Stomach (tissue), 9 donors: Measurements from ENCODE around the gene MAGIX. TPM values are rescaled to one million over a fixed set of nuclear protein-coding genes. Genes with fewer than 3 reads are reported as not detected.
A peak's percentile ranks its signal among the peaks of the same experiment; 100 is the strongest.
"Not testable (repeated sequence)": the region's sequence is repeated elsewhere in the genome, so short reads cannot be mapped to it uniquely, and the experiment has no call there.

Experiments used
- DNase-seq, 2 donors: peaks; one replicate each; pipeline versions ENCODE4 v3.0.0 to v3.0.0-alpha.2; 2013 to 2019
- H3K27ac ChIP-seq, 5 donors: fragments of 200-600 bp in 4 of 5; sonication (generic) in 4 of 5; one replicate each; pipeline ENCODE4 v1.5.1; 2013 to 2019; ENCODE audit warnings: mild to moderate bottlenecking in 1 of 5, moderate library complexity in 1 of 5
- H3K27me3 ChIP-seq, 3 donors: fragments of 200-600 bp; sonication (generic); one replicate each; pipeline ENCODE4 v1.5.1; 2017 to 2019; ENCODE audit warnings: mixed run types in 1 of 3
- H3K36me3 ChIP-seq, 4 donors: fragments of 200-600 bp; sonication (generic); 1 replicate in 3 of 4; 2 replicates in 1 of 4; pipeline ENCODE4 v1.5.1; 2016 to 2019
- H3K4me1 ChIP-seq, 4 donors: fragments of 200-600 bp; sonication (generic); one replicate each; pipeline ENCODE4 v1.5.1; 2016 to 2019
- H3K4me3 ChIP-seq, 4 donors: fragments of 200-600 bp; sonication (generic) in 3 of 4; one replicate each; pipeline ENCODE4 v1.5.1; 2016 to 2019; ENCODE audit warnings: mild to moderate bottlenecking in 1 of 4
- H3K9me3 ChIP-seq, 4 donors: fragments of 200-600 bp; sonication (generic); one replicate each; pipeline ENCODE4 v1.5.1; 2016 to 2019
- EP300 ChIP-seq: sonication (generic); formaldehyde crosslinking; IDR thresholded peaks from one replicate; pipeline ENCODE4 v1.6.1; 2017; ENCODE audit warnings: antibody characterized with exemption
- POLR2A ChIP-seq, 4 donors: fragments of 450-650 bp; IDR thresholded peaks; one replicate each; pipeline ENCODE4 v1.6.1; 2016; ENCODE audit warnings: antibody characterized with exemption in 4 of 4, control low read depth in 2 of 4, mild to moderate bottlenecking in 1 of 4, moderate library complexity in 1 of 4
- POLR2AphosphoS5 ChIP-seq, 3 donors: sonication (generic); formaldehyde crosslinking; IDR thresholded peaks; one replicate each; pipeline ENCODE4 v1.6.1; 2016; ENCODE audit warnings: antibody characterized with exemption in 3 of 3
- WGBS, 5 donors: extraction: QIAGEN DNeasy Blood & Tissue Kit in 3 of 5; methylation state at CpG; one replicate each; pipeline versions ENCODE4 v1.1.5 to v1.1.7; 2013 to 2018; 5-methylcytosine and 5-hydroxymethylcytosine counted together
- intact Hi-C: fragments of 100-400 bp; cut with DNase I; formaldehyde crosslinking; loops from one replicate; pipeline ENCODE4 v1.15.1; 2023; ENCODE audit warnings: low total_unique reads
- polyA plus RNA-seq, 3 donors: library from polyadenylated mRNA; stranded (reverse); fragments of 200-250 nt; gene quantifications; one replicate each; pipeline ENCODE4 v1.2.3, GENCODE V29; 2013
- total RNA-seq, 5 donors: library from RNA; depleted of rRNA; stranded (reverse); fragments of >200 nt; gene quantifications; one replicate each; pipeline versions ENCODE4 v1.1.0 to v1.2.3, GENCODE V29; 2014 to 2016
- TF ChIP-seq, protein P1 (sequence below), 7 experiments: fragments of 450-650 bp in 4 of 7; fragments of 200-600 bp in 3 of 7; sonication (generic) in 3 of 7; IDR thresholded peaks; one replicate each; pipeline ENCODE4 v1.5.1; 2016 to 2019; ENCODE audit warnings: antibody characterized with exemption in 7 of 7, control low read depth in 2 of 7, mild to moderate bottlenecking in 1 of 7
- donor health status: healthy with polysubstance abuse.
- donor health status: Bipolar disorder and iron deficiency.
- donor health status: healthy.

Gene MAGIX
- total and polyA plus RNA-seq, 8 donors: 4.7 to 43.2 (median 25.2) TPM

DNA sequence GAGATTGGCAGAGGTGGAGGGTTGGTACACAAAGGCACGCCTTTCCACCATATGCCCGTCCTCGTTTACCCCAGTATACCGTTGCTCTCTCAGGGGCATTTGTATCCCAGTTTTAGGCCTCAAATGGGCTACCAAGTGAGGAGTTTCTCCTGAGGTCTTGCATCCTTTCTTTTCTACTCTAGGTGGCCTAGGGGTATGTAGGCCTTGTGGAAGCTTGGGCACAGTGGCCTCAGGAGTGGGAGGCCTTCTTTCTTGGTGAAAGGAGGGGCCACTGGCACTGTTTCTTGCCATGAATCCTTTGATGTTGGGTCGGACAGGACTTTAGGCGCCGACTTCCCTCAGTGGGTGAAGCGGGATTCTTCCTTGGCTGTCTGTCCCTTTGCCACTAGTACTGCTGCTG lies 15.3 kb upstream of the MAGIX start:
- Histone ChIP-seq H3K4me1 (peaks cover 0 to 7% (median 2%) of the 10 kb centered on the region in 4 donors), H3K27me3 (no peaks in the 10 kb centered on the region), H3K4me3 (no peak overlapping the region), H3K9me3 (peaks cover 0 to 46% (median 11%) of the 10 kb centered on the region in 4 donors), H3K36me3 (no peaks in the 10 kb centered on the region), H3K27ac (no peak overlapping the region)
- WGBS, 5 donors: 83 to 93% (median 88%) methylated on average over 6 to 8 of the region's 8 CpGs
- intact Hi-C loops: no loop called here
- DNase-seq: no peak
- TF ChIP-seq POLR2A (IDR thresholded peaks at IDR 0.05) (no peak), POLR2AphosphoS5 (IDR thresholded peaks at IDR 0.05) (no peak), EP300 (no peak)
- TF ChIP-seq, protein P1, sequence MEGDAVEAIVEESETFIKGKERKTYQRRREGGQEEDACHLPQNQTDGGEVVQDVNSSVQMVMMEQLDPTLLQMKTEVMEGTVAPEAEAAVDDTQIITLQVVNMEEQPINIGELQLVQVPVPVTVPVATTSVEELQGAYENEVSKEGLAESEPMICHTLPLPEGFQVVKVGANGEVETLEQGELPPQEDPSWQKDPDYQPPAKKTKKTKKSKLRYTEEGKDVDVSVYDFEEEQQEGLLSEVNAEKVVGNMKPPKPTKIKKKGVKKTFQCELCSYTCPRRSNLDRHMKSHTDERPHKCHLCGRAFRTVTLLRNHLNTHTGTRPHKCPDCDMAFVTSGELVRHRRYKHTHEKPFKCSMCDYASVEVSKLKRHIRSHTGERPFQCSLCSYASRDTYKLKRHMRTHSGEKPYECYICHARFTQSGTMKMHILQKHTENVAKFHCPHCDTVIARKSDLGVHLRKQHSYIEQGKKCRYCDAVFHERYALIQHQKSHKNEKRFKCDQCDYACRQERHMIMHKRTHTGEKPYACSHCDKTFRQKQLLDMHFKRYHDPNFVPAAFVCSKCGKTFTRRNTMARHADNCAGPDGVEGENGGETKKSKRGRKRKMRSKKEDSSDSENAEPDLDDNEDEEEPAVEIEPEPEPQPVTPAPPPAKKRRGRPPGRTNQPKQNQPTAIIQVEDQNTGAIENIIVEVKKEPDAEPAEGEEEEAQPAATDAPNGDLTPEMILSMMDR (IDR thresholded peaks at IDR 0.05): no peak

DNA sequence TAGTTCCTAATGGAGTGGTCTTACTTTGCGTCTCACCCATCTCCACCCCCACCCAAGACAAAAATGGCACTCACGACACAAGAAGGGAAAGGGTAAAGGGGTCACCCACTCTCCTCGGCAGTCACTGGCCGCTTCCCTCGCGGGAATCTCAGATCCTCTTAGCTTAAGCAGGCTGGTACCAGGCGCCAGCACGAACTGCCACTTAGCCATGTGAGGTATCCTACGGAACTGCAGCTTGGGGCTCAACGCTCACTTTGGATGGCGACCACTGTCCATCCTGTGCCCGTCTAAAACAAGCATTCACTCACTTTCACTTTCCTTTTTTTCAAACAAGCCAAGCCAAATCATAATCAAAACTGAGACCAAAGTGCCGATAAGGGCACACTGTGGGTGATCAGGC lies 14.6 kb upstream of the MAGIX start:
- intact Hi-C loops: no loop called here
- no peak for DNase-seq
- 77 to 88% (median 83%) methylated on average over 12 to 13 of the region's 13 CpGs for WGBS, 5 donors
- peaks cover 0 to 7% (median 2%) of the 10 kb centered on the region in 4 donors for H3K4me1 ChIP-seq
- peaks cover 0 to 41% (median 7%) of the 10 kb centered on the region in 4 donors for H3K9me3 ChIP-seq
- H3K27me3 ChIP-seq: no peaks in the 10 kb centered on the region
- no peak overlapping the region for H3K4me3 ChIP-seq
- peak overlapping the region; percentile 55 to 80 (median 74) for H3K27ac ChIP-seq
- no peaks in the 10 kb centered on the region for H3K36me3 ChIP-seq
- TF ChIP-seq EP300 (no peak), POLR2A (IDR thresholded peaks at IDR 0.05) (no peak), POLR2AphosphoS5 (IDR thresholded peaks at IDR 0.05) (no peak)
- TF ChIP-seq, protein P1 (IDR thresholded peaks at IDR 0.05): no peak

DNA sequence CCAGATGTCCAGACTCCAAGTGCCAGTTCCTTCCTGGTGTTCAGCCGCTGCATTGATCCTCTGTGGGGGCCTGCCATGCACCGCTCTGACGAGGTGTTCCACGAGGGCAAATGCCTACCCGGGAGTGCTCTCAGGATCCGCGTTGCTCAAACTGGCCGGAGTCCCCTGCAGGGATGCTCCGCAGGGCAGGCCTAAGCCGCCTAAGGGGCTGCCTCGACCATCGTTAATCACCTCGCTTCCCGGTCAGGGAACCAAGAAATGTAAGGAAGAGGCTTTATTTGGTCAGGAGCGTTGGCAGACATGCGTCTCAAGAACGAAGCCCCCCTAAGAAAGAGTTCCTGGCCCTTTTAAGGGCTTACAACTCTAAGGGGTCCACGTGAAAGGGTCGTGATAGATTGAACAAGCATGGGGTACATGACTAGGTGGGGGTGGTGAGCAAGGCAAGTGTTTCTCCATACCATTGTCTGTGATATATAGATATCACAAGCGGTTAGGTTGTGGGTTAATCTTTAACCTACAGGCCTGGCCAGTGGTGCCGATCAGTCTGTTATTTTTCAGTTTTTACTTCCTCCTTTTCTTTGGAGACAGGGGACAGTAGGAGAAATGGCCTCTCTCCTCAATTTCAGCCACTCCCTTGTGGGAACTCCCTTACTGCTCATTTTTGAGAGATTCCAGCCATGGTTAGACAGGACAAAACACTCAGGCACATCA lies 14.0 kb upstream of the MAGIX start:
- peak overlapping the region; percentile 55 to 80 (median 74) for H3K27ac ChIP-seq
- H3K4me3 ChIP-seq, intact Hi-C loops, H3K27me3 ChIP-seq, H3K4me1 ChIP-seq, H3K36me3 ChIP-seq: not testable (repeated sequence)
- WGBS, 5 donors: 64 to 76% (median 68%) methylated on average over 17 to 21 of the region's 21 CpGs
- peak; percentile 37 to 62 for DNase-seq
- peaks cover 0 to 34% (median 5%) of the 10 kb centered on the region in 4 donors for H3K9me3 ChIP-seq

DNA sequence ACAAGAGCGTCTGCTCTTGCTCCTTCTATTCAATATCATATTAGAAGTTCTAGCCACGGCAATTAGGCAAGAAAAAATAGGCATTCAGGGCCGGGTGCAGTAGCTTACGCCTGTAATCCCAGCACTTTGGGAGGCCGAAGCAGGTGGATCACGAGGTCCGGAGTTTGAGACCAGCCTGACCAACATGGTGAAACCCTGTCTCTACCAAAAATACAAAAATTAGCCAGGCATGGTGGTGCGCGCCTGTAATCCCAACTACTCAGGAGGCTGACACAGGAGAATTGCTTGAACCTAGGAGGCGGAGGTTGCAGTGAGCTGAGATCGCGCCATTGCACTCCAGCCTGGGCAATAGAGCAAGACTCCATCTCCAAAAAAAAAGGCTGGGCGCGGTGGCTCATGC lies 13.3 kb upstream of the MAGIX start:
- H3K4me1 ChIP-seq, DNase-seq, H3K4me3 ChIP-seq, intact Hi-C loops, H3K27me3 ChIP-seq, H3K36me3 ChIP-seq: not testable (repeated sequence)
- WGBS, 5 donors: 88 to 93% (median 89%) methylated on average over 9 to 14 of the region's 14 CpGs
- Histone ChIP-seq H3K9me3 (peaks cover 0 to 28% (median 5%) of the 10 kb centered on the region in 4 donors), H3K27ac (peak overlapping the region; percentile 42 to 80 (median 64))

DNA sequence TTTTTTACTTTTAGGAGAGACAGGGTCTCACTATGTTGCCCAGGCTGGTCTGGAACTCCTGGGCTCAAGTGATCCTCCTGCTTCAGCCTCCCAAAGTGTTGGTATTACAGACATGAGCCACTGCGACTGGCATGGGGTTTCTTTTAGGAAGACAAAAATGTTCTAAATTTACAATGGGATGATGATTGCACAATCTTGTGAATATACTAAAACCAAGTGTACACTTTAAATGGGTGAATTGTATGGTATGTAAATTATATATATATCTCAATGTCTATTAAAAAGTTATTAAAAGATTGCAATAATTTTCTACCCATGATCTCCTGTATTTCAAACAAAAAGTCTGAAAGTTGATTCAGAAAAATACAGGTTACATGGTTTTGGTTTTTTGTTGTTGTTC lies 9.1 kb upstream of the MAGIX start:
- 86 to 100% (median 95%) methylated on average over 1 of the region's 1 CpG for WGBS, 5 donors
- peaks cover 0 to 22% (median 5%) of the 10 kb centered on the region in 4 donors for H3K9me3 ChIP-seq
- TF ChIP-seq POLR2A (IDR thresholded peaks at IDR 0.05): no peak
- TF ChIP-seq POLR2AphosphoS5 (IDR thresholded peaks at IDR 0.05): no peak
- TF ChIP-seq, protein P1 (IDR thresholded peaks at IDR 0.05): no peak
- no peak for TF ChIP-seq EP300

More for the DNA sequence above, 9.1 kb upstream of the MAGIX start:
- Histone ChIP-seq H3K4me3 (no peak overlapping the region), H3K4me1 (peaks cover 0 to 10% (median 3%) of the 10 kb centered on the region in 4 donors), H3K27ac (no peak overlapping the region), H3K27me3 (no peaks in the 10 kb centered on the region), H3K36me3 (no peaks in the 10 kb centered on the region)
- intact Hi-C loops: no loop called here
- no peak for DNase-seq
